HG03025 (cell line): ENCODE results near the gene GRM5.
A peak's percentile ranks its signal among the peaks of the same experiment; 100 is the strongest.
"Not testable (repeated sequence)": the region's sequence is repeated elsewhere in the genome, so short reads cannot be mapped to it uniquely, and the experiment has no call there.

Experiments used
- ATAC-seq: cut with Tn5 transposase; IDR thresholded peaks from one replicate; pipeline ENCODE4 v1.9.1; 2021; ENCODE audit warnings: mild to moderate bottlenecking, moderate library complexity; ENCODE audit not compliant: unreplicated experiment, low FRiP score

The GRM5 gene

GRCh38 chr11:88555018-88555828, 510.6 kb downstream of the GRM5 start:
- no peak for ATAC-seq

GRCh38 chr11:88553204-88553603, 512.6 kb downstream of the GRM5 start:
- ATAC-seq: no peak

- peak; percentile 96 for ATAC-seq
Measured at GRCh38 chr11:88552379-88553062, 513.3 kb downstream of the GRM5 start.

GRCh38 chr11:88544656-88545280, 521.0 kb downstream of the GRM5 start:
- peak; percentile 10 for ATAC-seq

GRCh38 chr11:88543902-88544655, 521.7 kb downstream of the GRM5 start:
- peak; percentile 99 for ATAC-seq

GRCh38 chr11:88541006-88541405, 524.8 kb downstream of the GRM5 start:
- ATAC-seq: no peak

GRCh38 chr11:88538098-88538497, 527.7 kb downstream of the GRM5 start:
- ATAC-seq: no peak

GRCh38 chr11:88537613-88538012, 528.2 kb downstream of the GRM5 start:
- ATAC-seq: no peak

- ATAC-seq: no peak
Measured at GRCh38 chr11:88536616-88537265, 529.0 kb downstream of the GRM5 start.

GRCh38 chr11:88535916-88536547, 529.8 kb downstream of the GRM5 start:
- ATAC-seq: peak; percentile 78

- no peak for ATAC-seq
Measured at GRCh38 chr11:88535266-88535665, 530.5 kb downstream of the GRM5 start.

GRCh38 chr11:88534706-88535105, 531.1 kb downstream of the GRM5 start:
- ATAC-seq: not testable (repeated sequence)

- no peak for ATAC-seq
Measured at GRCh38 chr11:88534185-88534584, 531.6 kb downstream of the GRM5 start.

GRCh38 chr11:88533001-88533400, 532.8 kb downstream of the GRM5 start:
- ATAC-seq: no peak

GRCh38 chr11:88531831-88532230, 534.0 kb downstream of the GRM5 start:
- no peak for ATAC-seq

GRCh38 chr11:88529426-88529825, 536.4 kb downstream of the GRM5 start:
- no peak for ATAC-seq

- no peak for ATAC-seq
Measured at GRCh38 chr11:88523386-88524071, 542.3 kb downstream of the GRM5 start.

- no peak for ATAC-seq
Measured at GRCh38 chr11:88522624-88523385, 543.0 kb downstream of the GRM5 start.
